Gastroesophageal sphincter (tissue), 3 donors: ENCODE data around the gene MTCL1.

ENCODE experiments used
- POLR2AphosphoS5 ChIP-seq: sonication (generic); formaldehyde crosslinking; IDR thresholded peaks from one replicate; pipeline ENCODE4 v1.6.1; 2017; ENCODE audit warnings: antibody characterized with exemption
- TF ChIP-seq, protein P1 (sequence below), 4 experiments: fragments of 200-600 bp in 2 of 4; fragments of 450-650 bp in 2 of 4; sonication (generic) in 1 of 4; IDR thresholded peaks; one replicate each; pipeline ENCODE4 v1.5.1; 2017 to 2019; ENCODE audit warnings: antibody characterized with exemption in 4 of 4, mild to moderate bottlenecking in 2 of 4, moderate library complexity in 2 of 4

DNA sequence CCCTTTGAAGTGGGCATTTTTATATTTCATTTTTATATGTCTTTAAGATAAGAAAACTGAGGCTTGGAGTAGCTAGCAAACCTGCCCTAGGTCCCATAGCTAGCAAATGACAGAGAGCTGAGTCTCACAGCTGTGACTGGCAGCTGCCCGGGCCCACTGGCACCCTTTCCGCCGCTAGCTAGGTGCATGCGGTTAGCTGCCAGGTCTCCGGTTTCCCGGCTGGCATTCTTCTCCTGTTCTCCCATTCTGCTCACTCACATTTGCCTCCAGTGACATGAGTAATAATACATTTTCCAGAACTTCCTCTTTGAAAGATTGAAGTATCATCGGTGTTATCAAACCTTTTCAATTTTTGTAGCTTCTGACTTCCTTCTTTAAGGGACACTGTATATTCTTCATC lies 38.7 kb downstream of the MTCL1 start:
- TF ChIP-seq, protein P1, sequence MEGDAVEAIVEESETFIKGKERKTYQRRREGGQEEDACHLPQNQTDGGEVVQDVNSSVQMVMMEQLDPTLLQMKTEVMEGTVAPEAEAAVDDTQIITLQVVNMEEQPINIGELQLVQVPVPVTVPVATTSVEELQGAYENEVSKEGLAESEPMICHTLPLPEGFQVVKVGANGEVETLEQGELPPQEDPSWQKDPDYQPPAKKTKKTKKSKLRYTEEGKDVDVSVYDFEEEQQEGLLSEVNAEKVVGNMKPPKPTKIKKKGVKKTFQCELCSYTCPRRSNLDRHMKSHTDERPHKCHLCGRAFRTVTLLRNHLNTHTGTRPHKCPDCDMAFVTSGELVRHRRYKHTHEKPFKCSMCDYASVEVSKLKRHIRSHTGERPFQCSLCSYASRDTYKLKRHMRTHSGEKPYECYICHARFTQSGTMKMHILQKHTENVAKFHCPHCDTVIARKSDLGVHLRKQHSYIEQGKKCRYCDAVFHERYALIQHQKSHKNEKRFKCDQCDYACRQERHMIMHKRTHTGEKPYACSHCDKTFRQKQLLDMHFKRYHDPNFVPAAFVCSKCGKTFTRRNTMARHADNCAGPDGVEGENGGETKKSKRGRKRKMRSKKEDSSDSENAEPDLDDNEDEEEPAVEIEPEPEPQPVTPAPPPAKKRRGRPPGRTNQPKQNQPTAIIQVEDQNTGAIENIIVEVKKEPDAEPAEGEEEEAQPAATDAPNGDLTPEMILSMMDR (IDR thresholded peaks at IDR 0.05), result no peak
- TF ChIP-seq POLR2AphosphoS5, result no peak
